NCI-H2081 treated with DMSO at 0.1 percent for 48 hours (cell line): Measurements from ENCODE around the gene ZNF213.
"Not testable (repeated sequence)": the region's sequence is repeated elsewhere in the genome, so short reads cannot be mapped to it uniquely, and the experiment has no call there.

Experiments
- DNase-seq: peaks from one replicate; lab custom pipeline; 2025; lab: John Stamatoyannopoulos, UW

The ZNF213 gene

GRCh38 chr16:3148256-3149192 lies 13.7 kb downstream of the ZNF213 start:
- DNase-seq: no peak

GRCh38 chr16:3149193-3149530 lies 14.3 kb downstream of the ZNF213 start:
- no peak for DNase-seq

GRCh38 chr16:3149630-3150345 lies 15.0 kb downstream of the ZNF213 start:
- DNase-seq: no peak

GRCh38 chr16:3150346-3151218 lies 15.8 kb downstream of the ZNF213 start:
- DNase-seq: peak; percentile 89

GRCh38 chr16:3152027-3152276 lies 17.1 kb downstream of the ZNF213 start:
- DNase-seq: no peak

GRCh38 chr16:3152277-3152990 lies 17.6 kb downstream of the ZNF213 start:
- peak; percentile 75 for DNase-seq

- no peak for DNase-seq
These were observed 18.2 kb downstream of the ZNF213 start for GRCh38 chr16:3152991-3153368.

GRCh38 chr16:3155181-3155580 lies 20.4 kb downstream of the ZNF213 start:
- DNase-seq: no peak

GRCh38 chr16:3155972-3156371 lies 21.1 kb downstream of the ZNF213 start:
- DNase-seq: no peak

- DNase-seq: peak; percentile 53
These were observed 22.6 kb downstream of the ZNF213 start for GRCh38 chr16:3157229-3158025.

- DNase-seq: no peak
These were observed 23.2 kb downstream of the ZNF213 start for GRCh38 chr16:3158026-3158509.

- DNase-seq: no peak
These were observed 23.9 kb downstream of the ZNF213 start for GRCh38 chr16:3158510-3159314.

- DNase-seq: no peak
These were observed 26.6 kb downstream of the ZNF213 start for GRCh38 chr16:3161235-3162018.

- DNase-seq: no peak
These were observed 29.5 kb downstream of the ZNF213 start for GRCh38 chr16:3164121-3164991.

GRCh38 chr16:3165111-3165822 lies 30.4 kb downstream of the ZNF213 start:
- DNase-seq: no peak

- no peak for DNase-seq
These were observed 31.7 kb downstream of the ZNF213 start for GRCh38 chr16:3166505-3166886.

GRCh38 chr16:3168729-3169128 lies 33.9 kb downstream of the ZNF213 start:
- DNase-seq: not testable (repeated sequence)
